Activated T-helper 2 cell treated with anti-CD3 and anti-CD28 coated beads, Interferon-gamma antibody, Interleukin-2, Interleukin-4, amounts not matched to agents 10 μg/mL and 5 μg/mL and 100 μg/mL, durations not matched to agents 14 hours and 24 hours and 36 hours (primary cell): ENCODE data around the gene ETV3. TPM values are rescaled to one million over a fixed set of nuclear protein-coding genes. Genes with fewer than 3 reads are reported as not detected.

ENCODE experiments used
- DNase-seq: peaks from one replicate; pipeline ENCODE4 v3.0.0; 2021; ENCODE audit warnings: low spot score
- H3K27ac Mint-ChIP-seq: one replicate; pipeline ENCODE4 v1.8.0; 2021; ENCODE audit warnings: mixed read lengths
- H3K27me3 Mint-ChIP-seq: one replicate; pipeline ENCODE4 v1.8.0; 2021; ENCODE audit warnings: low read depth, mixed read lengths
- H3K36me3 Mint-ChIP-seq: one replicate; pipeline ENCODE4 v1.8.0; 2021; ENCODE audit warnings: low read depth, mixed read lengths
- H3K4me1 Mint-ChIP-seq: one replicate; pipeline ENCODE4 v1.8.0; 2021; ENCODE audit warnings: low read depth, mixed read lengths
- H3K4me3 Mint-ChIP-seq: one replicate; pipeline ENCODE4 v1.8.0; 2021; ENCODE audit warnings: low read depth, mild to moderate bottlenecking, moderate library complexity, mixed read lengths
- H3K9me3 Mint-ChIP-seq: one replicate; pipeline ENCODE4 v1.8.0; 2021; ENCODE audit warnings: mixed read lengths
- intact Hi-C: fragments of 100-400 bp; cut with micrococcal nuclease; formaldehyde crosslinking; loops from one replicate; pipeline ENCODE4 v1.15.1; 2023
- total RNA-seq: library from RNA; stranded (reverse); gene quantifications from 2 replicates; pipeline ENCODE4 v1.2.3, GENCODE V29; 2022

The ETV3 gene
- total RNA-seq, 1 donor from 2014 or later = 240 TPM

DNA sequence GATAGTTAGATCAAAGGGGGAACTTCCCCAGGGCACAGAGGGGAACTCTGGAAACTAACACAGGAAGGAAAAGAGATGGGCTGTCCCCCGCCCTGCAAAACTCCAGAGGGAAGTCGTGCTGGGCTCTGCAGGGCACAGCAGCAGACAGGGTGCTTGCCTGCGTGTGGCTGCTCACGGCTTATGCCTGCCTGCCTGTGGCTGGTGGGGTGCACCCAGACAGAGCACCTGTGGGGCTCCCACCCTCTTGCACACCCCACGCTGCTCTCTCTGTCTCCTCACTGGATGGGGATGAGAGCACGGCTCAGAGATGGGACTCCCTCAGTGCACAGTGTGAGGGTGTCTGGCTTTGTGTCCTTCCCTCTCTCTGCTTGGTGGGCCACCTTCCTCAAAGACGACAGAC is 25.1 kb downstream of the ETV3 start:
- no peak for DNase-seq
- Mint-ChIP-seq H3K9me3 (no peaks in the 10 kb centered on the region), H3K4me3 (no peak overlapping the region), H3K4me1 (peaks cover 12% of the 10 kb centered on the region), H3K27ac (no peak overlapping the region), H3K36me3 (no peaks in the 10 kb centered on the region), H3K27me3 (peaks cover 28% of the 10 kb centered on the region)
- intact Hi-C loops = no loop called here

DNA sequence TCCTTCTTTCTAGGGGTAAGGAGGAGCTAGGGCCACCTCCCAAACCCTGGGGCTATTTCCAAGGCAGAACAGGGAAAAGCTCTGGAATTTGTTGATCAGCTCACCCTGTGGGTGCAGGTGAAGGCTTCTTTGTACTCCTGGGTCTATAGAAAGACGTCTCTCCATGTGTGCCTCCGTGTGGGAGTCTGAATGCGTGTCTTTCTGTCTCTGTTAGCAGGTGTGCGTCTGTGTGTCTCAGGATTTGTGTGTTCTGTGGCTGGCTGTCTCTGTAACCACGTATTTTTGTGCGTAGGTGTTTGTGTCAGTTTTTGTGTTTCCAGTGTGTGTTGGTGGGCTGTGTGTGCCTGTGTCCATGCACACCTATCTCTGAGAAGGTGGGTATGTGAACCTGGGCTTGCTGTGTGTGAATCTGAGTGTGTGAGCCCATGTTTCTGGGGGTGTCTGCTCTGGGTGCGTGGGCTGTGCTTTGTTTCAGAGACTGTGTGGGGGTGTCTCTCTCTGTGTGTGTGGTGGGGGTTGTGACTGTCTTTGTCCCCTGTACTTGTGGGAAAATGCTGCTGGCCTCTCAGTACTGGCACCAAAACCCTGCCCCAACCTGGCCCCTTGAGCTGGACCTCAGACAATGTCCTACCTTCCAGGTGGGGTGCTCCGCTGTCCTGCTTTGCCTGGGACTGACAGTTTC is 25.9 kb downstream of the ETV3 start:
- Mint-ChIP-seq H3K27me3 (peaks cover 35% of the 10 kb centered on the region), H3K27ac (no peak overlapping the region), H3K36me3 (no peaks in the 10 kb centered on the region), H3K4me1 (peaks cover 5% of the 10 kb centered on the region), H3K4me3 (no peak overlapping the region), H3K9me3 (no peaks in the 10 kb centered on the region)
- DNase-seq = no peak
- intact Hi-C loops = no loop called here

DNA sequence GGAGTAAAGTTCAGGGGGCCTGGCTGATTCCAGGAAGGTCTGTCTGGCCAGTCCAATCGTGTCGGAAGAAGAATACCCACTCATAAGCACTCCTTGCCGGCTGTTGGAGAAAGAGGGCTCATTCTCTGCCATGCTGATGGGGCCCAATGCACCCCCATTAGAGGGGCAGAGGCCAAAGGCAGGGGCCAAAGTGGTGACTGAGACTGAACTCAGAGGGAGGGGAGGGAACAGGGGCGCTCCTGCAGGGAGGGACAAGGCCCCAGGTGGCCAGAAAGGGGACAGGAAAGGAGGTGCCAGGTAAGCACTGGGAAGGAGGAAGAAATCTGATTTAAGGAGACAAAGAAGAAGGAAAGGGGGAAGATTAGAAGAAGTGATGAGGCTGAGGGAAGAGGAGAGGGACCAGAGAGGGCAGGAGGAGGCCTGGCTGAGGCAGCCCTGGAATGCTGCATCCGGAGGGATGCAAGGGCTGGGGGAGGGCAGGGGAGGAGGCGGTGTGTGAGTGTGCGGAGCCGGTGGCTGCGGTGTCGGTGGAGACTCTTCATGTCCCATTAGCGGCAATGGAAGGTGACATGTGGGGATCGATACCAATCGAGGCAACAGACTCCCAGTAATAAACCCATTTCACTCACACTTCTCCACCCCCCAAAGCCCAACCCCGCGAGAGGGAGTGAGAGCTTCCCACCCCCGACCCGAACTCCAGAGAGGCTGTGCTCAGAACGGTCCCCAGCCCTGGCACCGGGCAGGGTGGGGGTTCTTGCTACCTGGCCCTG is 26.6 kb downstream of the ETV3 start:
- H3K4me3 Mint-ChIP-seq = no peak overlapping the region
- no peaks in the 10 kb centered on the region for H3K36me3 Mint-ChIP-seq
- no peak overlapping the region for H3K27ac Mint-ChIP-seq
- no peak for DNase-seq
- intact Hi-C loops = no loop called here
- peaks cover 37% of the 10 kb centered on the region for H3K27me3 Mint-ChIP-seq
- H3K4me1 Mint-ChIP-seq = peaks cover 4% of the 10 kb centered on the region
- H3K9me3 Mint-ChIP-seq = no peaks in the 10 kb centered on the region

DNA sequence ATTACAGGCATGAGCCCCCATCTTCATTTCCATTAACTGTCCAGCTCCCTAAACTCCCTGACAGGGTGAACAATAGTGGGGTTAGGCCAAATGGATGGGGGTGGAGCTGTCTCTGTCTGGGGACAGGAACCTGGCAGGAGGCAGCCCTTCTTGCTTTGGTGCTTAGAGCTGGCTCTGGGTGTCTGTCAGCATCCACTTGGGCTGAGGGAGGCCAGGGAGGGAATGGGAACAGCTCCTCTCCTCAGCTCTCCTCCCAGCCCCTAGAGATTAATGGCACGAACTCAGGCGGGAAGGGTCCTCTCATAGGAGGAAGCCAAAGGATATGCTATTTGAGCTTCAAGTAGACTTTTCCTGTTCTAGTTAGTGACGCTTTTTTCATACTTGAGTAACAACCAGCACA is 27.5 kb downstream of the ETV3 start:
- Mint-ChIP-seq H3K9me3 (no peaks in the 10 kb centered on the region), H3K27me3 (peaks cover 42% of the 10 kb centered on the region), H3K27ac (no peak overlapping the region), H3K4me1 (peaks cover 10% of the 10 kb centered on the region), H3K4me3 (no peak overlapping the region), H3K36me3 (no peaks in the 10 kb centered on the region)
- DNase-seq = no peak
- intact Hi-C loops = no loop called here

DNA sequence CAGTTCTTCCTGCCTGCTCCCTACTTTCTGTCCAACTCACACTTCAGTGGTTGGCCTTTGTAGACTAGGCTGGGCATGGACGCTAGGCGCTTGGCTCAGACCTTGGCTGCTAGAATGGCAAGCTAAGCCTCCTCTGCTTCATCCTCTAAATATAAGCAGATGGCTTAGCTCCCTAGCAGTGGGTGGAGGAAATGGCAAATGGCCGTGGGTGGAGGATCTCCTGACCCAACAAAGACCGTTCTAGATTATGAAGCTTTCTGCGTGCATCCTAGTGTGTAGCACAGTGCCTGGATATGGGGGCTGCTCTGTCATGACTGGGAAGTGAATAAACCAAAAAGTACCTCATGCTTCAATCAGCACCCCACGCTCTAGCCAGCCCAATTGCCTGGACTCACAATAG is 28.2 kb downstream of the ETV3 start:
- Mint-ChIP-seq H3K27me3 (peaks cover 45% of the 10 kb centered on the region), H3K4me3 (no peak overlapping the region), H3K27ac (no peak overlapping the region), H3K9me3 (no peaks in the 10 kb centered on the region), H3K36me3 (no peaks in the 10 kb centered on the region), H3K4me1 (peaks cover 10% of the 10 kb centered on the region)
- intact Hi-C loops = no loop called here
- DNase-seq = no peak

DNA sequence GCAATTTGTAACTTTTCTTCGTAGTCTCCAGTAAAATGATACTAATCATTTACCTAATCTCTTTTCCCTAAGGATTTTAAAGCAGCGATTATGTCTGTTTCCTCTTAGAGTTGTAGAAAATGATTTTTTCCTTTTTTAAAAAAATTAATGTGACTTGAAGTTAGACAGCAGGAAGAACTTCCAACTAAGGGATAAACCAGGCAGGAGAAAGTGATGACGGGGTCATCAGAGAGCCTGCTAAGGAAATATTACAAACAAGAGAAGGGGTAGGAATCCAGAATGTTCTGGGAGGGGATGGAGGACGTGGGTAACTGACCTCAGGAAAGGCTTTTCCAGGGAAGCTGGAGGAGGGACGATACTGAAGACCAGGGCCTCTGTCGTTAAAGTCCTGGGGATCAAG is 29.7 kb downstream of the ETV3 start:
- Mint-ChIP-seq H3K27me3 (peaks cover 54% of the 10 kb centered on the region), H3K4me1 (peaks cover 13% of the 10 kb centered on the region), H3K9me3 (no peaks in the 10 kb centered on the region), H3K4me3 (no peak overlapping the region), H3K27ac (no peak overlapping the region), H3K36me3 (no peaks in the 10 kb centered on the region)
- intact Hi-C loops = no loop called here
- DNase-seq = no peak

DNA sequence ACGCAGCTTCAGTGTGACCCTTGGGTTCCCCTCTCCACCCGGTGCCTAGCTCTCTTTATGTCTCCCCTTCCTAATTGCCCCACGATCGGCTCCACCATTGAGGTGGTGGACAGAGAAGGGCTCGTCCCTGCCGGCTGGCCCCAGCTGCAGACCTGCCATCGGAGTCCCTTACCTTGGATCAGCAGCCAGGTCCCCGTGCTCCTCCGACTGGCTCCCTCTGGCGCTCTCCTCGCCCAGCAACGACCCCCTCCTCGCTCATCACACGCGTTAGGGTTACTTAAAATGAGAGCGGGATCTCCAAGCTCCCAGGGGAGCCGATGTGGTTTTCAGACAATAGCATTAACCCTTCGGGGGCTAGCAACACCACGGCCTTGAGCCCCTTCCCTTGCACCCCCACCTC is 30.5 kb downstream of the ETV3 start:
- Mint-ChIP-seq H3K4me3 (no peak overlapping the region), H3K9me3 (no peaks in the 10 kb centered on the region), H3K4me1 (peaks cover 13% of the 10 kb centered on the region), H3K27ac (no peak overlapping the region), H3K27me3 (peaks cover 54% of the 10 kb centered on the region), H3K36me3 (no peaks in the 10 kb centered on the region)
- intact Hi-C loops = no loop called here
- no peak for DNase-seq

DNA sequence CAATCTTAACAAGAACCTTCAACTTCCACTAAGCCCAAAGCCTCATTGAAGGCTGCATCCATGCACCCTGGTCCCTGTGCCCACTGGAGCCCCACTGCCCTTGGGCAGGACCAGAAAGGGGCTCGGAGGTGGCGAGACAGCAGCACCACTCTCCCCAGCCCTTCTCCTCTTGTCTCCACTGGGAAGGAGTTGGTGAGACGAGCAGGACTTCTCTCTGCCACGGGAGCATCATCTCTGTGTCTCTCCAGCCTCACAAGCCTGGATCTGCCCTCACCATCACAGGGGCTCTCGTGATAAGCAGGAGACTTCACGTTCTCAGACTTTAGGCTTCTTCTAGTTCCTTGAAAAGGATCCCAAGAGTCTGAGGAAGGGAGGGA is 31.4 kb downstream of the ETV3 start:
- Mint-ChIP-seq H3K36me3 (no peaks in the 10 kb centered on the region), H3K27me3 (peaks cover 49% of the 10 kb centered on the region), H3K4me3 (no peak overlapping the region), H3K4me1 (peaks cover 10% of the 10 kb centered on the region), H3K9me3 (no peaks in the 10 kb centered on the region), H3K27ac (no peak overlapping the region)
- intact Hi-C loops = no loop called here
- DNase-seq = no peak

DNA sequence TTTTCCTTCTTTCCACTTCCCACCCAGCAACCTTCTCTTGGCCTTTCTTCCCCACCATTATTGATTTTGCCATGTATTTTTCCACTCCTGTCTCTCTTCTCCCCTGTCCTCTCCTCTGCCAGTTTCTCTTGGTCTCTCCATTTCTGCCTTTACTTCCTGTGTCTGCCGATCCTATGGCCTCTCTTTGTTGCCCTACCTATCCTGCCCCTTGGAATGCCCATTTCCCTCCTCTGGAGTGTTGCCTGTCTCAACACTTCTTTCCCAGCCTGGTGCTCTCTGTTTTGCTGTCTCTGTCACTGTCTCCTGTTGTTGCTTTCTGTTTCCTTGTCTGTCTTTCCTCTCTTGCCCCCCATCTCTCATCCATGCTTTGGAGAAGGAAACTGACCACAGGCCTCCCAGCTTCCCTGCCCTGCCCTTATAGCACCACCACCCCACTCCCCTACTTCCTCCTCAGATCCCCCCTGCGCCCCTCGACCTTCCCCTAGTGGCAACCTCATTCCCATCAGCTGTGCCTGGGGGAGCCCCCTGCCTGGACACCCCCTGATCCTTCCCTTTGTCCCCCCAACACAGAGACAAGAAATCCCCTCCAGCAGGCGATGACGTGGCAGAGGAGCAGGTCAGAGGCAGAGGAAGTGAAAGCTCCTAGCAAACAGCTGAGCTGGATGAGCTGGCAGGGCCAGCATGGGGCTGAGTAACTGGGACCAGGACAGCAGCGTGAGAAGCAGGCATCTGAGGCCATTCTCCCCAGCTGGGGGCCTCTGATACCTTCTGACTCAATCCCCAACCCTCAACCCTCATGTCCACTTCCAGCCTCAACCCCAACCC is 32.0 kb downstream of the ETV3 start:
- intact Hi-C loops = no loop called here
- no peaks in the 10 kb centered on the region for H3K9me3 Mint-ChIP-seq
- no peaks in the 10 kb centered on the region for H3K36me3 Mint-ChIP-seq
- DNase-seq = no peak
- peaks cover 45% of the 10 kb centered on the region for H3K27me3 Mint-ChIP-seq
- peaks cover 10% of the 10 kb centered on the region for H3K4me1 Mint-ChIP-seq
- H3K4me3 Mint-ChIP-seq = no peak overlapping the region
- no peak overlapping the region for H3K27ac Mint-ChIP-seq

DNA sequence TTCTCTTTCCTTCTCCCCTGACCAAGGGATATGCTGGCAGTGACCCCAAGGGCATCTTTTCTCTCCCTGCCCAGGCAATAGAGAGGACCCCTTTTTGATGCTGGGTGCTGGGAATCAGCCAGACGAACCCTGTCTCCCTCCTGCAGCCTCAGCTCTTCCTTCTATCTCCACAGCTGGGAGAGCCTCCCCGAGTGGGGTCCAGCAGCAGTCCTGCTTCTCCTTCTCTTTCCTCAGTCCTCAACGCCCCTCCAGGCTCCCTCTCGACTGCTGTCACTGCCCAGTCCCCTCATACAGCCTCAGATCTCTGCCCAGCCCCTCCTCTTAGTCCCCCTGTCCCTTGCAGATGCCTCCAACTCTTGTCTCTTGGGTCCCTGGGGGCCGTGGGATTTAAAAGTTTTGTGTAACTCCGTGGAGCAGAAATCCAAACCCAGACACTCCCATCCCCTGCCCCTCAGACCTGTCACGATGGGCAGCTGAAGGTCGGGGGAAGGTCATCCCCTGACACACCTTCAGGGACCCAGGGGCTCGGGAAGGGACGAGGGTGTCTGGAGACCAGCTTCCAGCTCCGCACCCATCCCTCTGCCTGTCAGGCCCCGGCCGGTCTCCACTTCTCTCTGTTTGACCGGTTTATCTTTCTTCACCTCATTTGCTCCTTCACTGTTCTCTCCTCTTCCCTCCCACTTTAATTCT is 32.8 kb downstream of the ETV3 start:
- Mint-ChIP-seq H3K27ac (no peak overlapping the region), H3K4me3 (no peak overlapping the region), H3K4me1 (peaks cover 10% of the 10 kb centered on the region), H3K9me3 (no peaks in the 10 kb centered on the region), H3K36me3 (no peaks in the 10 kb centered on the region), H3K27me3 (peaks cover 50% of the 10 kb centered on the region)
- intact Hi-C loops = no loop called here
- DNase-seq = no peak

DNA sequence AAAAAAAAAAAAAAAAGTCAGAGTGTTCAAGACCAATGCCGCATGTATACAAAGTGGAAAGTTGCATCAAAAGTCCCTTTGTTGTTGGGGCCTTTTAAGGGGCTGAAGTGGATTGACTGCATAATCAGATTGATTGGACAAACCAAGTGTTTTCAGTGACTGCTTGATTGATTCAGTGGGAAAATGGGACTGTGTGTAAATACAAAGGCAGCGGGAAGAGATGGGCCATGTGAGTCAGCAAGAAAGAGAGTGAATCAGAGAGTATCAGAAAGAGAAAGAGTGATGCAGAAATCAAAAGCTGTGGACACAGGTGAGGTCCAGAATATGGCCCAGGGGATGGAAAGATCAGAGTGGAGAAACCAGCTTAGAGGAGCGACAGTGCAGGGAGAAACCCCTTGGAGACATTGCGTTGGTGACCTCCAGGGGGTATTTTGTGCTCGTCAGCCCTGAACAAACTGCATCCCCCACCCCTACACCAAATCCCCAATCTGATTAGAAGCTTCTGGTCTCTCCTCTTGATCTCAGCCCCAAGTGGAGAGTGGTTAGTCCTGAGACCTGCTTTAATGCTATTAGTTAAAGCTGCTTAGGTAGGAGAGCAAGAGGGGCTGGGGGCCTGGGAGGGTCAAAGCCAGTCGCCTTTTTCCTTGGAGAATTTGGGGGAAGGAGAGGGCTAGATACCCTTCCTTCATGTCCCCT is 33.4 kb downstream of the ETV3 start:
- Mint-ChIP-seq H3K4me1 (peaks cover 10% of the 10 kb centered on the region), H3K9me3 (no peaks in the 10 kb centered on the region), H3K27me3 (peaks cover 50% of the 10 kb centered on the region), H3K36me3 (no peaks in the 10 kb centered on the region), H3K27ac (no peak overlapping the region), H3K4me3 (no peak overlapping the region)
- intact Hi-C loops = no loop called here
- DNase-seq = no peak

DNA sequence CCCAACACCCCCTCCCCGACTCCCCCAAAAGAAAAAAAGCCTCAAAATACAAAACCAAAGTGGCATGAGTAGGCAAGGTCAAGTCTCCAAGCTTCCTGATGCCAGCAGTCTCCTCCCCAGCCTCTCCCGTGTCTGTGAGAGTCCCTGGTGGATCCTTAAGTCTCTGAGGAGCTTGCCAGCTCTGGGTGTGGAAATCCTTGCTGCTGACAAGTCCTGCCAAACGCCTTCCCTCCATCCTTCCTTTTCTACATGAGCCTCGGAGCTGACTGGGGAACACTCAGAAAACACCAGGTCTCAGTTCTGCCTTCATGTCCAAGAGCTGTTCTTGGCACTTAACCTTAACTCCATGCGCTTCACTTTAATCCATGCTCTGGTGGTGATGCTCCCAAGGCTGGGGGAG is 34.9 kb downstream of the ETV3 start:
- Mint-ChIP-seq H3K36me3 (no peaks in the 10 kb centered on the region), H3K27ac (no peak overlapping the region), H3K4me3 (no peak overlapping the region), H3K4me1 (peaks cover 18% of the 10 kb centered on the region), H3K9me3 (no peaks in the 10 kb centered on the region), H3K27me3 (peaks cover 40% of the 10 kb centered on the region)
- intact Hi-C loops = no loop called here
- DNase-seq = no peak
